K562 (cell line): ENCODE data around the gene MMP28. TPM values are rescaled to one million over a fixed set of nuclear protein-coding genes. Genes with fewer than 3 reads are reported as not detected.

Experiments used
- CREB3L1 ChIP-seq: fragments of 450-650 bp; IDR thresholded peaks from 2 replicates; pipeline ENCODE4 v1.6.1; 2014; ENCODE audit warnings: low read depth, mild to moderate bottlenecking, moderate library complexity, borderline replicate concordance
- CTCF ChIP-seq, 3 experiments: IDR thresholded peaks in 2 of 3; conservative IDR thresholded peaks in 1 of 3; 2 replicates each; pipeline ENCODE4 v1.5.1; 2011 to 2012; ENCODE audit warnings: low read length in 3 of 3, mild to moderate bottlenecking in 3 of 3, control low read depth in 2 of 3, improper control_type of control experiment in 1 of 3, inconsistent platforms in 1 of 3, low read depth in 1 of 3, mixed read lengths in 1 of 3, moderate library complexity in 1 of 3; ENCODE audit not compliant: insufficient read depth in 2 of 3
- HBP1 ChIP-seq: fragments of 450-650 bp; formaldehyde crosslinking; IDR thresholded peaks from 2 replicates; pipeline ENCODE4 v1.4.0; 2022; ENCODE audit warnings: missing genetic modification characterization
- HLTF ChIP-seq: fragments of 450-650 bp; IDR thresholded peaks from 2 replicates; pipeline ENCODE4 v1.6.1; 2016
- POLR2AphosphoS2 ChIP-seq: IDR thresholded peaks from 2 replicates; pipeline ENCODE4 v1.6.1; 2012; ENCODE audit warnings: low read length, improper control_type of control experiment
- TEAD1 ChIP-seq, 2 experiments: fragments of 450-650 bp in 1 of 2; sonication (generic) in 1 of 2; formaldehyde crosslinking; IDR thresholded peaks; 2 replicates each; pipeline versions ENCODE4 v1.4.0 to v1.8.0; 2020 to 2022; ENCODE audit warnings: mild to moderate bottlenecking in 2 of 2, missing genetic modification reagents in 1 of 2
- TFAM ChIP-seq: fragments of 250-450 bp; sonication (Bioruptor Pico); conservative IDR thresholded peaks from 2 replicates; pipeline ENCODE4 v1.5.0; 2021; ENCODE audit warnings: mild to moderate bottlenecking, moderate library complexity
- XRCC3 ChIP-seq: fragments of 450-650 bp; IDR thresholded peaks from 2 replicates; pipeline ENCODE4 v1.6.1; 2017; ENCODE audit warnings: mild to moderate bottlenecking, moderate library complexity
- ZBTB2 ChIP-seq: fragments of 450-650 bp; IDR thresholded peaks from 2 replicates; pipeline ENCODE4 v1.6.1; 2016; ENCODE audit warnings: antibody characterized with exemption
- ZNF134 ChIP-seq: fragments of 250-450 bp; sonication (Bioruptor Pico); conservative IDR thresholded peaks from 2 replicates; pipeline ENCODE4 v1.4.0; 2020
- ZNF395 ChIP-seq: fragments of 200-800 bp; sonication (Bioruptor generic); IDR thresholded peaks from 2 replicates; pipeline ENCODE4 v1.6.1; 2017; ENCODE audit warnings: missing genetic modification characterization, missing compliant biosample characterization
- ZNF511 ChIP-seq: sonication (generic); formaldehyde crosslinking; IDR thresholded peaks from 2 replicates; pipeline ENCODE4 v1.8.0; 2022; ENCODE audit warnings: mild to moderate bottlenecking, missing genetic modification reagents
- ZNF592 ChIP-seq: fragments of 450-650 bp; IDR thresholded peaks from 2 replicates; pipeline ENCODE4 v1.6.1; 2017; ENCODE audit warnings: antibody characterized with exemption, mild to moderate bottlenecking
- polyA plus RNA-seq, 8 experiments: library from polyadenylated mRNA; depleted of rRNA in 4 of 8; stranded (reverse) in 5 of 8; unstranded in 3 of 8; fragments of >200 nt; fragmentation: Nextera tagmentation in 2 of 8; fragmentation: Illumina TruSeq in 1 of 8; extraction: Ambion mirVana in 2 of 8; extraction: Trizol in 1 of 8; gene quantifications; 2 replicates each; pipeline versions ENCODE4 v1.2.1 to v1.2.3, GENCODE V29; 2011 to 2014; ENCODE audit warnings: inconsistent platforms in 1 of 8, missing spikeins in 1 of 8
- total RNA-seq, 7 experiments: library from RNA; depleted of rRNA in 6 of 7; stranded (reverse); fragments of >200 nt in 6 of 7; fragmentation: Illumina TruSeq in 2 of 7; extraction: Trizol in 2 of 7; gene quantifications; 2 replicates each; pipeline versions ENCODE4 v1.2.1 to v1.2.3, GENCODE V29; 2011 to 2021; ENCODE audit warnings: low replicate concordance in 1 of 7

The MMP28 gene
- total and polyA plus RNA-seq, 9 of the 15 experiments (the other 6 are each of a cell fraction or from before 2014, with no cell fraction given): not detected

GRCh38 chr17:35808240-35808961 is 13.0 kb upstream of the MMP28 start (continued):
- no peak for TF ChIP-seq ZNF395 (CRISPR knock-in tag)
- 0 out of 4 replicates have a peak, but pooled peaks of 1 of the 2 experiments have one; percentile 5 for TF ChIP-seq TEAD1 (CRISPR knock-in tag; IDR thresholded peaks at IDR 0.05)
- no peak for TF ChIP-seq XRCC3
- no peak for TF ChIP-seq ZNF511 (CRISPR knock-in tag)
- TF ChIP-seq ZBTB2: no peak
- 0 out of 2 replicates have a peak, but pooled peaks have one; percentile 55 for TF ChIP-seq ZNF592
- TF ChIP-seq POLR2AphosphoS2: no peak; the same call in 1 of the 2 replicates
- TF ChIP-seq HLTF: no peak
- TF ChIP-seq CREB3L1: 0 out of 2 replicates have a peak, but pooled peaks have one; percentile 14
- no peak for TF ChIP-seq CTCF (IDR thresholded peaks at IDR 0.05 in 2 of 3, conservative IDR thresholded peaks at IDR 0.05 in 1 of 3; ENCODE audit: insufficient read depth in 2 of 3, low read depth in 1 of 3, low read length in 3 of 3)
- 0 out of 2 replicates have a peak, but pooled peaks have one; percentile 41 for TF ChIP-seq HBP1
- TF ChIP-seq ZNF134 (CRISPR knock-in tag): no peak
- TF ChIP-seq TFAM (CRISPR knock-in tag): no peak
